Adipocyte (in vitro differentiated cells): ENCODE measurements around the gene NKPD1.

Experiments
- DNase-seq: peaks from one replicate; pipeline ENCODE4 v3.0.0-alpha.2; 2015; ENCODE audit warnings: low read depth
- H3K27me3 ChIP-seq: replicated peaks from 2 replicates; pipeline ENCODE4 v1.7.0; 2013; ENCODE audit warnings: mild to moderate bottlenecking, low read length, moderate library complexity; ENCODE audit not compliant: control insufficient read depth, insufficient read depth
- H3K36me3 ChIP-seq: 2 replicates; pipeline ENCODE4 v1.7.0; 2013; ENCODE audit warnings: low read length, mild to moderate bottlenecking, moderate library complexity; ENCODE audit not compliant: control insufficient read depth, insufficient read depth, severe bottlenecking
- H3K4me1 ChIP-seq: 2 replicates; pipeline ENCODE4 v1.7.0; 2013; ENCODE audit warnings: mild to moderate bottlenecking, low read length, moderate library complexity; ENCODE audit not compliant: control insufficient read depth, insufficient read depth
- H3K4me3 ChIP-seq: 2 replicates; pipeline ENCODE4 v1.7.0; 2013; ENCODE audit warnings: mild to moderate bottlenecking, low read length, moderate library complexity
- H3K9ac ChIP-seq: 2 replicates; pipeline ENCODE4 v1.7.0; 2013; ENCODE audit warnings: mild to moderate bottlenecking, low read length, moderate library complexity
- H3K9me3 ChIP-seq: 2 replicates; pipeline ENCODE4 v1.7.0; 2013; ENCODE audit warnings: mild to moderate bottlenecking, low read length, moderate library complexity; ENCODE audit not compliant: control insufficient read depth

Gene NKPD1

DNA sequence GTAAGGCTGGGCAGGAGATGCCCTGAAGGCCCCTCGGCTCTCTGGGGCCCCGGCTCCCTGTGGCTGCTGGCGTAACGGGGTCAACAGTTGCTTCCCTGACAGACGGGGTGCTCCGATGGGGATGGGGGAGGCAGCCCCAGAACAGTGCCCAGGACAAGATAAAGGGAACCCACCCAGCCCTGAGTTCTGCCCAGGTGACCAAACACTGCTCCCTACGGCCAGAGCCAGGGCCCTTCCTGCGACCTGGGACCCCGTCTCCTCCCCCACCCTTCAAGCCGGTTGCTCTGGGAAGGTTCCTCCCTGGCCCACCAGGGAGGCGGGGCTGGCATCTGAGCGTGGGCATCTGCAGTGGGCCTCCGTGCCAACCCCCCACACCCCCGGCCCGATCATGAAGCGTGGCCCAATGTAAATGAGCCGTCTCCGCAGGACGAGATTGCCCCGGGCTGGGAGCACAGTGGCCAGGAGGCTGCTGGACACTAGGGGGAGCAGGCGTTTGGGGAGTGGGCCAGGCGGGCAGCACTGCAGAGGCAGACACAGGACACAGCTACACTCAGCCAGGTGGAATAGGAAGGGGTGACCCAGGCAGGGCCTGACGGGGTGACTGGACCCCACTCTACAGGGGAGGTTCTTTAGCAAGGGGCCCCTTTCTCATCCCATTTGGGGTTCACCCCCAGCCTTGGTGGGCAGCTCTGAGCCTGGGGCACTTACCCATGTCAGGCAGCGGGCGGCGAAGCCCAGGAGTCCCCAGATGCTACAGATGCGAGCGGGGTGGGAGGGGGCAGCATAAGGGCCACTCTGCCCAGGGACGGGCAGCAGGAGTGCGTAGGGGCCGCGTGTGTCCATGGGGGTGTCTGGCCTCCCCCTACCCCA, 1.2 kb upstream of the NKPD1 start:
- Histone ChIP-seq H3K36me3 (no peaks in the 10 kb centered on the region), H3K9ac (no peak overlapping the region), H3K27me3 (peaks cover 29% of the 10 kb centered on the region), H3K9me3 (no peaks in the 10 kb centered on the region), H3K4me3 (no peak overlapping the region), H3K4me1 (peaks cover 10% of the 10 kb centered on the region)
- DNase-seq = peak; percentile 56

DNA sequence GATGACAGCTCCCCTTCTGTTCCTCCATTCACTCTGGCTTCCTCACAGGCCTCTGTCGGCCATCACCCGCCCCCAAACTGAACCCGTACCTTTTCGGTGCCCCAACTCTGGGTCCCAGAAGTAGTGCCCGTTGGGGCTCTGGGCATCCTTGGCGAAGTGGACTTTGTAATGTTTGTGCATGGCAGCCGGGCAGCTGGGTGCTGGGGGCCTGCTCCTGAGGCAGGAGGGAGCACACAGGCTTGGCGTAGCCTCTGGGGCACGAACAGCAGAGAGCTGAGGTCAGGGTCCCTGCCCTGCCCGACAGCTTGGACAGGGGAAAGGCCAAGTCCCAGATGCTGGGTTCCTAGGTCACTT, 834 bp downstream of the NKPD1 start:
- Histone ChIP-seq H3K27me3 (peaks cover 29% of the 10 kb centered on the region), H3K4me3 (no peak overlapping the region), H3K9ac (no peak overlapping the region), H3K4me1 (peaks cover 10% of the 10 kb centered on the region), H3K9me3 (no peaks in the 10 kb centered on the region), H3K36me3 (no peaks in the 10 kb centered on the region)
- no peak for DNase-seq

DNA sequence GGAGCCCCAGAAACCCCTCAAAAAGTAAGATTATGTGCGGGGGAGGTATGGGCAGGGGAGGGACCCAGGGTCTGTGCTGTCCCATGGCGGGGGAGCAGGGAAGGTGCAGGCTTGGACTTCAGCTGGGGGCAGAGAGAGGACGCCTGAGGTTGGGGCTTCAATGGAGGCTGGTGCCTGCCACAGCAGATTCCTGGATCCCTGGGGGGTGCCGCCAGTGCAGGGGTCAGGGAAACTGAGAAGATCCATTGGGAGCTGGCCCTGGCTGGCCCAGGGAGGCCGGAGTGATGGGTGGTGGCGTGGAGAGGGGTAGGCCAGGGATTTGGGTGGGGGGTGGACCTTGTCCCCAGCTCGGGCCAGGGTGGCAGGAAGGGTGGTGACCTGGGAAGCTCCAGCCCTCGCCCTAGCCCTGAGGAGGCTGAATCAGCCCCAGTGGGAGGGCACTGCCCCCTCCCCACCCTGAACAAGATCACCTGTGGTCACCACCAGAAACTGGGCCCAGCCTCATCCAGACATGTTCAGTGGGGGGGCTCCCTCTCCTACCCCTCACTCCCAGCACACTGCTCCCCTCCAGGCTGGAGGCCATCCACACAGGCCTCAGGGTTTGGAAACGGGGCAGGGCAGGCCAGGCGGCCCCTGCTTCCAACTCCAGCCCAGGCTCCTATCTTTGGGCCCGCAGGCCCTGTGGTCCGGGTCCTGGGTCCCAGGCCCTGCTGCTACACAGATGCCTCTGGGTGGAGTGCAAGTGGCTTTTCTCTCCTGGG, 1.4 kb downstream of the NKPD1 start:
- H3K9ac ChIP-seq = no peak overlapping the region
- DNase-seq = no peak
- no peaks in the 10 kb centered on the region for H3K36me3 ChIP-seq
- H3K4me3 ChIP-seq = no peak overlapping the region
- H3K4me1 ChIP-seq = peaks cover 5% of the 10 kb centered on the region
- no peaks in the 10 kb centered on the region for H3K9me3 ChIP-seq
- peaks cover 29% of the 10 kb centered on the region for H3K27me3 ChIP-seq

DNA sequence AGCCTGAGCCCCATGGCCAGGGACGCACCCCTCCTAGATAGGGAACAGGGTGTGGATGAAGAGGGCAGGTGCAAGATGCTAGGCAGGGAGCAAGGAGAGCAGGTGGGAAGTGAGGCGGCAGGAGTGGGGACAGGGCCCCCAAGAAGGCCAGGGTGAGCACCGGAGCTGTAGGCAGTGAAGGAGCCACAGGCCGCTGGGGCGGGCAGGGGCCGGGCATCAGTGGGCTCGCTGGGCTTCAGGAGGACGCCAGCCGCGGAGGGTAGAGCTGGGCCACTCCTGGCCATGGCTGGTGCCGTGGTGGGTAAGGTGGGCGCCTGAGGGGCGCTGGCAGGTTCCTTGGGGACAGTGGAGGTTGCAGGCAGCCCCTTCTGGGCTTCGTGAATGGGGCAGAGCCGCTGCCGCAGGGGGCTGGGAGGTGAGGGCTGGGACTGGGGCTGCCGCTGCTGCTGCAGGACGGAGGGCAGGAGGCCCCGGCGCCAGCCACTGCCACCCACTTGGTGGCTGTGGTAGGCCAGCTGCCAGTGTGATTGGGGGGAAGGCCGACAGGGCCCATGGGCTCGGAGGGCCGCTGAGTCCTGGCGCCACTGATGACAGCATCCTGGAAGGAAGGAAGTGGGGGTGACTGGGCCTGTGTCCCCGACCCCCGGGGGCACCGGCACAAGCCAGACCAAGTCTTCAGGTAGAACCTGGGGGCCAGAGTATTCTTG, 2.1 kb downstream of the NKPD1 start:
- no peaks in the 10 kb centered on the region for H3K9me3 ChIP-seq
- H3K4me1 ChIP-seq = peaks cover 8% of the 10 kb centered on the region
- H3K9ac ChIP-seq = no peak overlapping the region
- H3K36me3 ChIP-seq = no peaks in the 10 kb centered on the region
- DNase-seq = no peak
- H3K27me3 ChIP-seq = peaks cover 29% of the 10 kb centered on the region
- no peak overlapping the region for H3K4me3 ChIP-seq

DNA sequence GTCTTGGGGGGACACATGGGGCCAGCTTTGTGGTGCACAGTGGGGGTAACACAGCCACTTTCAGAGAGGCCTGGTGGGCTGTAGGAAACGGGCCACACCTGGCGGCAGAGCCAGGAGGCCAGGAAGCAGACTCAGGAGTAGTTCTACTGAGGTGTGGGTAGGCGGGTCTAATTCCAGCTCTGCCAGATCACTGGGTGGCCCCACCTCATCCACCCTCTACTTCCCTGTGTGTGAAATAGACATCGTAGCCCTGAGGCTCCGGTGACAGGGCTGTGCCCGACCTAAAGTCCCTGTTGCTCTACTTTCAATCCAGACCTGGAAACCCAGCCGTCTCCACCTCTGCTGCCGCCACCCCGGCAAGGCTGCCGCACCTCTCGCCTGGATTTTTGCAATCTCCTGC, 4.0 kb downstream of the NKPD1 start:
- Histone ChIP-seq H3K9ac (no peak overlapping the region), H3K4me3 (no peak overlapping the region), H3K9me3 (no peaks in the 10 kb centered on the region), H3K36me3 (no peaks in the 10 kb centered on the region), H3K4me1 (peaks cover 23% of the 10 kb centered on the region), H3K27me3 (peaks cover 31% of the 10 kb centered on the region)
- DNase-seq = no peak

DNA sequence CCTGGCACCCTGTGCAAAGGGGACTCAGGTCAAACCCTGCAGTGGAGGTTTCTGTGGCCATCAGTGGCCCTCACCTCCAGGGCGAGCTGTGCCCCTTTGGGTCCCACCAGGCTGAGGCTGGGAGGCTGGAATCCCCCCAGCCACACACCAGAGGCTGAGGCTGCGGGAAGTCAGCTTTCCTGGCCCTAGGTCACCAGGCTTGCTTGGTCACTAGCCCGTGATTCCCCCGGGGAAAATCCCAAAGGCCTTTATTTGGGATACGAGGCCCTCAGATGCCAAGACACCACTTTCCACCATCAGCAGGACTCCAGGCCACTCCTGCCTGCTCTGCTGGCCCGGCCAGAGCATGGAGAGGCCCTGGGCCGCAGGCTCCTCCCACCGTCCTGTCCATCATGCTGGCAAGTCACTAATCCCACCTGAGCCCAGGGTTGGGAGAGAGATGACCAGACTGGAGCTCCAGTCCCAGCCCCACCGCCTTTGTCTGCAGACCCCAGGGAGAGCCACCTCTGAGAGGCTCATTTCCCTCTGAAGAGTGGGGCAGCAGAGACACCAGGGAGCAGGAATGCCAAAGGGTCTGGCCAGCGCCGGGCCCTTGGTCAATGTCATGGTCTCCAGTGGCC, 4.7 kb downstream of the NKPD1 start:
- no peak overlapping the region for H3K4me3 ChIP-seq
- H3K9me3 ChIP-seq = no peaks in the 10 kb centered on the region
- peaks cover 25% of the 10 kb centered on the region for H3K27me3 ChIP-seq
- no peak for DNase-seq
- peaks cover 23% of the 10 kb centered on the region for H3K4me1 ChIP-seq
- H3K36me3 ChIP-seq = no peaks in the 10 kb centered on the region
- no peak overlapping the region for H3K9ac ChIP-seq

DNA sequence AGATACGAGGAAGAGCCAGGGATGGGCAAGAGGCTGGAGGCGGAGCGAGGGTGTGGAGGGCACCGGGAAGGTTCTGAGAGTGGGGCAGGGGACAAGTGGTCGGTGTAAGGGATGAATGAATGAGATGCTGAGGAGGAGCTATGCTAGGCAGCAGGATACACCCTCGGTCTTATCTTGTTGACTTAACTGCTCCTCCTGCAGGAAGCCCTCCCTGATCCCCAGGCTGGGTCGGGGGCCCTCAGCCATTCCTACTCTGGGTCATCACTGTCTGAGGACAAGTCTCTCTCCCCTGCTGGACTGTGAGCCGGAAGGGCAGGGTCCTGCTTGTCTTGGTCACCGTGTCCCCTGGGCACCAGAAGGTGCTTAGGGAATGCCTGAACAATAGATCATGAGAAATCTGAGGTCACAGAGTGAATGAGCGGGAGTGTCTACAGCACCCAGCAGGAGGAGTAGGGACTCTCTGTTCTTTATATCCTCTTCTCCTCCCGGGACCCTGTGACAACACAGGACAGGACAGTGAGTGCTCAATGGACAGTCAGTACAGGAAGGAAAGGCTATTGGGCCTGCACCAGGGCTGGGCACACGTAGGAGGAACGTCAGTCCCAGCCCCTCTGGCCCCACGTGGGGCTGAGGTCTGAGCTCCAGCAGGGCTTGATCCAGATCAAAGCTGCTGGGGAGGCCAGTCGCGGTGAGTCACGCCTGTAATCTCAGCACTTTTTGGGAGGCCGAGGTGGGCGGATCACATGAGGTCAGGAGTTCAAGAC, 6.5 kb downstream of the NKPD1 start:
- Histone ChIP-seq H3K4me3 (peak overlapping the region; percentile 27), H3K9me3 (no peaks in the 10 kb centered on the region), H3K36me3 (no peaks in the 10 kb centered on the region), H3K27me3 (peaks cover 12% of the 10 kb centered on the region), H3K4me1 (peaks cover 23% of the 10 kb centered on the region), H3K9ac (peak overlapping the region; percentile 10)
- DNase-seq = no peak

DNA sequence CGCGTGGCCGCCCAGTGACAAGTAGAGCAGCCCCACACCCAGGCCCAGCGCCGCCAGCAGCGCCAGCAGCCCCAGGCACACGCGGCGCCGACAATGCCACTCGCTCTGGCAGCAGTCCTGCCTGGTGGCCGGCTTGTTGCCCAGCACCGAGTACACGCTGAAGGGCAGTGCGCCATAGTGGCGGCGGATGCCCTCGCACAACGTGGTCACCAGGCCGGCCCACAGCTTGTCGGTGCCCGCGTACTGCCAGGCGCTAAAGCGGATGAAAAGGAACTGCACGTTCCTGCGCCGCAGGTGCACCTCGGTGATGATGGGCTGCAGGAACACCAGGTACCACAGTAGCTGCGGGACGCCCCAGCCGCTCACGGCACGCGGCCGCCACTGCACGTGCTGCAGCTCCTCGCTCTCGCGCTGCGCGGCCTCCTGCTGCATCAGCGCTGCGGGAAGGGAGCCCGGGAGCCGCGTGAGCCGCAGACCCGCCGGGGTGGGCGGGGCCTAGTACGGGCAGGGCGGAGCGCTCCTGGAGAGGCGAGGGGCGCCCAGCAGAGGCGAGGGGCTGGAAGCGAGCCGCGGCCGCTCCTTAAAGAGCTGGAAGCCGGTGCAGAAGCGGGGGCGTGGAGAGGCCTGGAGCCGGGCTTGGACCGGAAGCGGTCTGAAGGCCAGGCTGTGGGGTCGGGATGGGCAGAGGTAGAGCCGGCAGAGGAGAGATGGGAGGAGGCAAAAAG, 7.3 kb downstream of the NKPD1 start:
- Histone ChIP-seq H3K4me1 (peaks cover 23% of the 10 kb centered on the region), H3K9ac (peak overlapping the region; percentile 10), H3K27me3 (peaks cover 12% of the 10 kb centered on the region), H3K36me3 (no peaks in the 10 kb centered on the region), H3K9me3 (no peaks in the 10 kb centered on the region), H3K4me3 (peak overlapping the region; percentile 53)
- peak; percentile 67 for DNase-seq

DNA sequence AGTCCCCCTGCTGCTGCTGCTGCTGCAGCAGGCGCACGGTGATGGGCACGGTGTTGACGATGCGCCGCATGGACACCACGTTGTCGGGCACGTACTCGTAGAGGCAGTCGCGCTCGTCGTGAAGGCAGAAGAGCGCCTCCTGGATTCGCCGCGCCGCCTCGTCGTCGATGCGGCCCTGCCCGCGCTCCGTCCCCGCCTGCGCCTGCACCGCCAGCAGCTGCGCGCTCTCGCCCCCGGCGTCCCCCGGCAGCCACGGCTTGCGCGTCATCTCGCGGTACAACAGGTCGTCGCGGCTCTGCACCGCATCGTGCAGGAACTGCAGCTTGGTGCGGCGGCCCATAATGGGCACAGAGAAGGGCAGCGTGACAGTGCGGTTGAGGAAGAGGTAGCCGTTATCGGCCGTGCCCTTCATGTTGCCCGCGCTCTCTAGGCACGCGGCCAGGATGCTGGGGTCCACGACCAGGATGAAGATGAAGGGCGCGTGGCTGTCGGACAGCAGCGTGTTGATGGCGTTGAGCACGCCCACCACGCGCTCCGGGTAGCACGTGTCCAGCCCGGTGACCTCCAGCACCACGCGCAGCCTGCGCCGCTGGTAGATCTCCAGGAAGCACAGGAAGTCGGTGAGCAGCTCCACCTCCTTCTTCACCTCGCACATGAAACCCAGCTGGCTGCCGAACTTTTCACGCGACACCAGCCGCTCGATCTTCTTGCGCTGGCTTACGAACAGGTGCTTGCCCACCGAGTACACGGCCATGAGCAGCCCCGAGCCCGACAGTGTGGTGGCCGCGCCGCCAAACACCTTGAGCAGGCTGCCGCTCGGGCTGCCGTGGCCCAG, 8.1 kb downstream of the NKPD1 start:
- H3K27me3 ChIP-seq = peaks cover 7% of the 10 kb centered on the region
- DNase-seq = peak; percentile 31
- peak overlapping the region; percentile 53 for H3K4me3 ChIP-seq

More for the DNA sequence above, 8.1 kb downstream of the NKPD1 start:
- H3K9me3 ChIP-seq = no peaks in the 10 kb centered on the region
- no peak overlapping the region for H3K9ac ChIP-seq
- H3K4me1 ChIP-seq = peaks cover 23% of the 10 kb centered on the region
- no peaks in the 10 kb centered on the region for H3K36me3 ChIP-seq
